GM18951 (cell line): ENCODE results near the gene POP4.
"Not testable (repeated sequence)": the region's sequence is repeated elsewhere in the genome, so short reads cannot be mapped to it uniquely, and the experiment has no call there.

Experiments used
- POLR2A ChIP-seq: IDR thresholded peaks from 4 replicates; pipeline ENCODE4 v1.6.1; 2011; ENCODE audit warnings: mild to moderate bottlenecking; ENCODE audit not compliant: insufficient read length, insufficient read depth; ENCODE audit errors: extremely low read depth
- in situ Hi-C: fragments of 300-500 bp; cut with MboI; formaldehyde crosslinking; loops from one replicate; pipeline ENCODE4 v1.12.0; 2022; ENCODE audit warnings: low sequenced_read_pairs, mixed read lengths, inconsistent platforms; ENCODE audit not compliant: unreplicated experiment

Gene POP4

GRCh38 chr19:29620931-29621351 lies 14.9 kb downstream of the POP4 start:
- in situ Hi-C loops, result no loop called here
- no peak for TF ChIP-seq POLR2A

GRCh38 chr19:29622166-29623070 lies 16.3 kb downstream of the POP4 start:
- in situ Hi-C loops, result no loop called here
- TF ChIP-seq POLR2A, result no peak

GRCh38 chr19:29623726-29624488 lies 17.8 kb downstream of the POP4 start:
- in situ Hi-C loops, result no loop called here
- TF ChIP-seq POLR2A, result no peak

GRCh38 chr19:29624489-29625185 lies 18.6 kb downstream of the POP4 start:
- in situ Hi-C loops, result no loop called here

GRCh38 chr19:29625186-29625651 lies 19.1 kb downstream of the POP4 start:
- in situ Hi-C loops, result no loop called here
- no peak for TF ChIP-seq POLR2A

More at GRCh38 chr19:29624489-29625185, 18.6 kb downstream of the POP4 start:
- TF ChIP-seq POLR2A, result no peak

GRCh38 chr19:29626386-29626785 lies 20.3 kb downstream of the POP4 start:
- TF ChIP-seq POLR2A, result no peak
- in situ Hi-C loops, result no loop called here

- in situ Hi-C loops, result not testable (repeated sequence)
Observed at GRCh38 chr19:29626832-29627231, 20.7 kb downstream of the POP4 start.

- TF ChIP-seq POLR2A, result no peak
- in situ Hi-C loops, result no loop called here
Observed at GRCh38 chr19:29628661-29629385, 22.7 kb downstream of the POP4 start.

GRCh38 chr19:29629836-29630534 lies 23.9 kb downstream of the POP4 start:
- in situ Hi-C loops, result no loop called here
- no peak for TF ChIP-seq POLR2A

GRCh38 chr19:29630655-29631054 lies 24.6 kb downstream of the POP4 start:
- TF ChIP-seq POLR2A, result no peak
- in situ Hi-C loops, result no loop called here

GRCh38 chr19:29631450-29631849 lies 25.4 kb downstream of the POP4 start:
- no peak for TF ChIP-seq POLR2A
- in situ Hi-C loops, result no loop called here

- in situ Hi-C loops, result no loop called here
- no peak for TF ChIP-seq POLR2A
Observed at GRCh38 chr19:29634002-29634401, 27.9 kb downstream of the POP4 start.
